ENCODE measurements around the gene FIGNL2.

DNA sequence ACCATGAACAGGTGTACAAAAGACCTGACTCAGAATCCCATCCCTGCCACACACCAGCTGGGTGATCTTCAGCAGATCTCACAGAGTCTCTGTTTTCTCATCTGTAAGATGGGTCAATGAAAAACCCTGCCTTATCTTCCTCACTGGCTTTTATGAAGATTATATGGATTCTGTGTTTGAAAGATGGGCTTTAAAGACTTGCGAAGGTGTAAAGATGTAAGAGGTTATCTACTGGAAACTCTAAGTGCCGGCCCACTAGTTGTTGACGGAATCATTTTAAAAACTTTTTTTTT is 24.1 kb upstream of the FIGNL2 start:
- no peak for TF ChIP-seq GATA2 (IDR thresholded peaks at IDR 0.05; ENCODE audit: low read depth, low read length)
- no peak for TF ChIP-seq GATA3 (IDR thresholded peaks at IDR 0.05; ENCODE audit: low read depth, low read length)

Measured in SH-SY5Y (cell line).